K562 (cell line): ENCODE measurements around the gene DEPP1. TPM values are rescaled to one million over a fixed set of nuclear protein-coding genes. Genes with fewer than 3 reads are reported as not detected.

ENCODE experiments used
- DDX20 ChIP-seq: fragments of 450-650 bp; IDR thresholded peaks from 2 replicates; pipeline ENCODE4 v1.6.1; 2016; ENCODE audit warnings: missing genetic modification characterization, low read depth, mild to moderate bottlenecking, missing compliant biosample characterization, moderate library complexity
- E2F8 ChIP-seq: fragments of 450-650 bp; IDR thresholded peaks from 2 replicates; pipeline ENCODE4 v1.7.1; 2018; ENCODE audit warnings: mild to moderate bottlenecking, low read depth; ENCODE audit not compliant: partially characterized antibody
- ELK3 ChIP-seq: fragments of 450-650 bp; formaldehyde crosslinking; IDR thresholded peaks from 2 replicates; pipeline ENCODE4 v1.4.0; 2020; ENCODE audit warnings: mild to moderate bottlenecking
- EP400 ChIP-seq: fragments of 450-650 bp; IDR thresholded peaks from 2 replicates; pipeline ENCODE4 v1.6.1; 2017; ENCODE audit warnings: antibody characterized with exemption, mild to moderate bottlenecking, moderate library complexity
- ERF ChIP-seq: fragments of 450-650 bp; formaldehyde crosslinking; IDR thresholded peaks from 2 replicates; pipeline ENCODE4 v1.4.0; 2020; ENCODE audit warnings: mild to moderate bottlenecking, mixed read lengths
- GATAD2B ChIP-seq: fragments of 450-650 bp; IDR thresholded peaks from 2 replicates; pipeline ENCODE4 v1.6.1; 2017; ENCODE audit warnings: mild to moderate bottlenecking, borderline replicate concordance
- KDM4B ChIP-seq, 2 experiments: fragments of 450-650 bp in 1 of 2; sonication (generic) in 1 of 2; IDR thresholded peaks; 2 replicates each; pipeline ENCODE4 v1.6.1; 2016 to 2017; ENCODE audit warnings: borderline replicate concordance in 2 of 2, antibody characterized with exemption in 1 of 2, low read depth in 1 of 2, mild to moderate bottlenecking in 1 of 2
- NRF1 ChIP-seq, 2 experiments: fragments of 450-650 bp; IDR thresholded peaks in 1 of 2; conservative IDR thresholded peaks in 1 of 2; 2 replicates each; pipeline ENCODE4 v1.6.1; 2014; ENCODE audit warnings: mild to moderate bottlenecking in 2 of 2
- PHTF2 ChIP-seq: fragments of 250-450 bp; sonication (Bioruptor Pico); IDR thresholded peaks from 2 replicates; pipeline ENCODE4 v1.5.0; 2021; ENCODE audit warnings: mild to moderate bottlenecking
- POLR2B ChIP-seq: fragments of 450-650 bp; IDR thresholded peaks from 2 replicates; pipeline ENCODE4 v1.6.1; 2018; ENCODE audit warnings: low read depth; ENCODE audit not compliant: partially characterized antibody
- PPARD ChIP-seq: fragments of 250-450 bp; sonication (Bioruptor Pico); IDR thresholded peaks from 2 replicates; pipeline ENCODE4 v1.8.0; 2022; ENCODE audit warnings: inconsistent platforms, mild to moderate bottlenecking, moderate library complexity
- RERE ChIP-seq: sonication (generic); formaldehyde crosslinking; IDR thresholded peaks from 2 replicates; pipeline ENCODE4 v1.8.0; 2023; ENCODE audit warnings: missing genetic modification reagents, mild to moderate bottlenecking, borderline replicate concordance
- SMC3 ChIP-seq: conservative IDR thresholded peaks from 2 replicates; pipeline ENCODE4 v1.6.1; 2011; ENCODE audit warnings: low read depth, low read length, improper control_type of control experiment; ENCODE audit not compliant: insufficient read depth
- SREBF1 ChIP-seq: fragments of 150-350 bp; IDR thresholded peaks from 2 replicates; pipeline ENCODE4 v1.6.1; 2014; ENCODE audit warnings: antibody characterized with exemption, low read depth, low read length, borderline replicate concordance
- ZNF140 ChIP-seq: fragments of 250-450 bp; sonication (Bioruptor Pico); IDR thresholded peaks from 2 replicates; pipeline ENCODE4 v1.8.0; 2021; ENCODE audit warnings: moderate library complexity, mild to moderate bottlenecking, inconsistent platforms
- ZNF239 ChIP-seq: fragments of 250-450 bp; sonication (Bioruptor Pico); IDR thresholded peaks from 2 replicates; pipeline ENCODE4 v1.4.0; 2020; ENCODE audit warnings: mild to moderate bottlenecking
- ZNF507 ChIP-seq: conservative IDR thresholded peaks from 2 replicates; pipeline ENCODE4 v1.6.1; 2017; ENCODE audit warnings: missing genetic modification characterization, missing compliant biosample characterization
- polyA plus RNA-seq, 8 experiments: library from polyadenylated mRNA; depleted of rRNA in 4 of 8; stranded (reverse) in 5 of 8; unstranded in 3 of 8; fragments of >200 nt; fragmentation: Nextera tagmentation in 2 of 8; fragmentation: Illumina TruSeq in 1 of 8; extraction: Ambion mirVana in 2 of 8; extraction: Trizol in 1 of 8; gene quantifications; 2 replicates each; pipeline versions ENCODE4 v1.2.1 to v1.2.3, GENCODE V29; 2011 to 2014; ENCODE audit warnings: inconsistent platforms in 1 of 8, missing spikeins in 1 of 8
- total RNA-seq, 7 experiments: library from RNA; depleted of rRNA in 6 of 7; stranded (reverse); fragments of >200 nt in 6 of 7; fragmentation: Illumina TruSeq in 2 of 7; extraction: Trizol in 2 of 7; gene quantifications; 2 replicates each; pipeline versions ENCODE4 v1.2.1 to v1.2.3, GENCODE V29; 2011 to 2021; ENCODE audit warnings: low replicate concordance in 1 of 7

Gene DEPP1
- total and polyA plus RNA-seq, 9 of the 15 experiments (the other 6 are each of a cell fraction or from before 2014, with no cell fraction given), result 0.04 to 0.54 (median 0.20) TPM; not detected in 1

DNA sequence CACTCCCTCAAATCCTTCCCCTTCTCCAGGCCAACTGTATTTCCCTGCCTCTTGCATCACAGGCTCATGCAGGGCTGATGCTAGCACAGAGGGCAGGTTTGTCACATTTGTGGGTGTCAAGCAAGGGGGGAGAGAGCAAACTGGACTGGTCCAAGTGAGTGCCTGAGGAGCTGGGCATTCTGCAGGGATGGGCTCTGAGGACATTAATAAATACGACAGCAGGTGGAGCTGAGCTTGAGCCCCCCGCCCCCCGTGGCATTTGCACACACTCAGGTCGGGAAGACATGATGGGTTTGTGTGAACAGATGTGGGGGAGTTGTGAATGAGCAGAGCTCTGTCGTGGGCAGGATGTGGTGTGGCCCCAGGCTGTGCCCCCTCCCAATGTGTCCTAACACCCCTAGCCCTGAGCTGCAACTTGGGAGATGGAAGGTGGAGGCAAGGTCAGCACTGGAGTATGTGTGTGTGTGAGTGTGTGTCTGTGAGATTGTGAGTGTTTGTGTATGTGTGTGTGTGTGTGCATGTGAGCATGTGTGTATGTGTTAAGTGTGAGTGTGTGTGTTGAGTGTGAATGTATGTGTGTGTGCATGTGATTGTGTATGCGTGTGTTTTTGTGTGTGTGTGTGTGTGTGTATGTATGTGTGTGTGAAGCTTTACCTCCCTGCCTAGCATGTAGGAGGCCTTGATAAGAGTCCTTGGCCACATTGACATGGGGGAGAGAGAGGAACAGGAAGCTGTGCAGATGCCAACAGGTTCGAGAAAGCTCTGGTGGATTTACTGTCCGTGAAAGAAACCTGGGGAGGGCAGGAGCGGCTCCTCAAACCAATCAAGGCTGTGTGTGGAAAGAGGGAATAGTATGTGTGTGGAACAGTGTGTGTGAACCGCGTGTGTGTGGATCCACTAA is 9.9 kb downstream of the DEPP1 start (continued):
- TF ChIP-seq RERE (CRISPR knock-in tag), result no peak
- no peak for TF ChIP-seq SREBF1
- no peak for TF ChIP-seq PHTF2 (CRISPR knock-in tag)
- TF ChIP-seq POLR2B, result no peak
- TF ChIP-seq DDX20 (tag), result no peak
- TF ChIP-seq SMC3, result no peak
- no peak for TF ChIP-seq ERF (CRISPR knock-in tag)
- no peak for TF ChIP-seq ZNF140 (CRISPR knock-in tag)
- no peak; a peak in 1 of 4 replicates for TF ChIP-seq KDM4B (IDR thresholded peaks at IDR 0.05; ENCODE audit: borderline replicate concordance in 2 of 2, low read depth in 1 of 2)
- no peak for TF ChIP-seq E2F8
- no peak for TF ChIP-seq EP400
- TF ChIP-seq NRF1 (conservative IDR thresholded peaks at IDR 0.05 in 1 of 2, IDR thresholded peaks at IDR 0.05 in 1 of 2), result no peak
- no peak for TF ChIP-seq ELK3 (CRISPR knock-in tag)
- TF ChIP-seq PPARD (CRISPR knock-in tag), result no peak
- TF ChIP-seq GATAD2B, result no peak
- no peak for TF ChIP-seq ZNF507 (tag)
- no peak for TF ChIP-seq ZNF239 (CRISPR knock-in tag)
